Trophoblast cell (in vitro differentiated cells and primary cell): ENCODE measurements around the gene DLX1.
"Not testable (repeated sequence)": the region's sequence is repeated elsewhere in the genome, so short reads cannot be mapped to it uniquely, and the experiment has no call there.

Experiments used
- DNase-seq, 2 donors: peaks; one replicate each; pipeline ENCODE4 v3.0.0-alpha.2; 2016
- H2AFZ ChIP-seq: 2 replicates; pipeline ENCODE4 v1.6.1; 2013; ENCODE audit warnings: low read length, moderate library complexity, mild to moderate bottlenecking; ENCODE audit not compliant: insufficient read depth, poor library complexity
- H2AK5ac ChIP-seq: 2 replicates; pipeline ENCODE4 v1.6.1; 2013; ENCODE audit warnings: mild to moderate bottlenecking, low read length
- H2BK120ac ChIP-seq: 2 replicates; pipeline ENCODE4 v1.6.1; 2013; ENCODE audit warnings: low read length, mild to moderate bottlenecking, moderate library complexity; ENCODE audit not compliant: insufficient read depth, poor library complexity
- H2BK12ac ChIP-seq: 2 replicates; pipeline ENCODE4 v1.6.1; 2013; ENCODE audit warnings: mild to moderate bottlenecking, low read length, moderate library complexity
- H2BK5ac ChIP-seq: 2 replicates; pipeline ENCODE4 v1.6.1; 2013; ENCODE audit warnings: low read length, low read depth, moderate library complexity, mild to moderate bottlenecking; ENCODE audit not compliant: poor library complexity
- H3K14ac ChIP-seq: 2 replicates; pipeline ENCODE4 v1.6.1; 2013; ENCODE audit warnings: mild to moderate bottlenecking, low read length
- H3K18ac ChIP-seq: 2 replicates; pipeline ENCODE4 v1.6.1; 2013; ENCODE audit warnings: mild to moderate bottlenecking, low read length
- H3K23ac ChIP-seq: 2 replicates; pipeline ENCODE4 v1.6.1; 2013; ENCODE audit warnings: low read length
- H3K27ac ChIP-seq: 2 replicates; pipeline ENCODE4 v1.5.1; 2013; ENCODE audit warnings: low read depth, mild to moderate bottlenecking, inconsistent platforms, low read length, moderate library complexity
- H3K27me3 ChIP-seq: 2 replicates; pipeline ENCODE4 v1.6.1; 2013; ENCODE audit warnings: inconsistent platforms, mild to moderate bottlenecking, low read length, moderate library complexity; ENCODE audit not compliant: insufficient read depth
- H3K36me3 ChIP-seq, 2 experiments: 1 replicate in 1 of 2; 2 replicates in 1 of 2; pipeline ENCODE4 v1.6.1; 2013; ENCODE audit warnings: low read length in 2 of 2, mild to moderate bottlenecking in 2 of 2, moderate library complexity in 1 of 2; ENCODE audit not compliant: insufficient read depth in 2 of 2, control insufficient read depth in 1 of 2
- H3K4ac ChIP-seq: 2 replicates; pipeline ENCODE4 v1.6.1; 2013; ENCODE audit warnings: low read depth, mild to moderate bottlenecking, low read length, moderate library complexity
- H3K4me1 ChIP-seq, 2 experiments: 1 replicate in 1 of 2; 2 replicates in 1 of 2; pipeline ENCODE4 v1.6.1; 2013; ENCODE audit warnings: low read length in 2 of 2, mild to moderate bottlenecking in 2 of 2, moderate library complexity in 1 of 2; ENCODE audit not compliant: insufficient read depth in 2 of 2, control insufficient read depth in 1 of 2
- H3K4me2 ChIP-seq: 2 replicates; pipeline ENCODE4 v1.6.1; 2013; ENCODE audit warnings: inconsistent platforms, mild to moderate bottlenecking, low read length, moderate library complexity
- H3K4me3 ChIP-seq: 2 replicates; pipeline ENCODE4 v1.5.1; 2013; ENCODE audit warnings: mild to moderate bottlenecking, low read depth, low read length, inconsistent platforms
- H3K79me1 ChIP-seq: one replicate; pipeline ENCODE4 v1.6.1; 2013; ENCODE audit warnings: low read length
- H3K79me2 ChIP-seq: 2 replicates; pipeline ENCODE4 v1.6.1; 2013; ENCODE audit warnings: low read length, mild to moderate bottlenecking; ENCODE audit not compliant: control insufficient read depth, insufficient read depth, poor library complexity
- H3K9ac ChIP-seq: 2 replicates; pipeline ENCODE4 v1.6.1; 2013; ENCODE audit warnings: mild to moderate bottlenecking, low read length
- H3K9me3 ChIP-seq: 2 replicates; pipeline ENCODE4 v1.6.1; 2013; ENCODE audit warnings: low read depth, mild to moderate bottlenecking, control low read depth, inconsistent platforms, low read length; ENCODE audit not compliant: insufficient read depth
- H4K12ac ChIP-seq: 2 replicates; pipeline ENCODE4 v1.6.1; 2013; ENCODE audit warnings: low read depth, mild to moderate bottlenecking, low read length, moderate library complexity
- H4K8ac ChIP-seq: 2 replicates; pipeline ENCODE4 v1.6.1; 2013; ENCODE audit warnings: low read depth, mild to moderate bottlenecking, low read length, moderate library complexity
- H4K91ac ChIP-seq: one replicate; pipeline ENCODE4 v1.6.1; 2013; ENCODE audit warnings: low read depth, mild to moderate bottlenecking, low read length, moderate library complexity
- WGBS: extraction: QIAGEN DNeasy Blood & Tissue Kit; methylation state at CpG from one replicate; pipeline ENCODE4 v1.1.7; 2013; ENCODE audit warnings: missing lambda C conversion rate; ENCODE audit not compliant: insufficient read length, insufficient coverage; ENCODE audit errors: extremely low coverage; 5-methylcytosine and 5-hydroxymethylcytosine counted together

DLX1 gene

GRCh38 chr2:172109988-172110811 is 24.9 kb downstream of the DLX1 start:
- Histone ChIP-seq H4K8ac (peak overlapping the region; percentile 59), H3K27me3 (peaks cover 8% of the 10 kb centered on the region), H2AK5ac (no peak overlapping the region), H4K12ac (peak overlapping the region; percentile 37), H3K27ac (no peak overlapping the region), H4K91ac (no peak overlapping the region), H2BK120ac (no peak overlapping the region), H3K4me3 (no peak overlapping the region), H3K9me3 (no peaks in the 10 kb centered on the region), H3K79me2 (no peaks in the 10 kb centered on the region), H3K79me1 (no peaks in the 10 kb centered on the region), H3K4ac (peak overlapping the region; percentile 20), H3K23ac (no peak overlapping the region), H3K4me1 (peaks cover 9 to 22% of the 10 kb centered on the region in 2 experiments), H3K18ac (no peak overlapping the region), H2AFZ (peak overlapping the region; percentile 42), H3K9ac (no peak overlapping the region), H3K14ac (peak overlapping the region; percentile 13), H3K36me3 (no peaks in the 10 kb centered on the region), H3K4me2 (peak overlapping the region; percentile 7), H2BK12ac (no peak overlapping the region), H2BK5ac (no peak overlapping the region)
- DNase-seq: no peak
- WGBS: no CpG with 5 or more reads among the region's 31 CpGs

GRCh38 chr2:172113617-172114016 is 28.3 kb downstream of the DLX1 start:
- no peak overlapping the region for H3K18ac ChIP-seq
- no peak overlapping the region for H4K12ac ChIP-seq
- H3K23ac ChIP-seq: no peak overlapping the region
- no peak overlapping the region for H2AK5ac ChIP-seq
- no peaks in the 10 kb centered on the region for H3K79me1 ChIP-seq
- no peaks in the 10 kb centered on the region for H3K27me3 ChIP-seq
- WGBS: no CpG with 5 or more reads among the region's 2 CpGs
- no peak overlapping the region for H4K91ac ChIP-seq
- peaks cover 8 to 9% of the 10 kb centered on the region in 2 experiments for H3K4me1 ChIP-seq
- no peak overlapping the region for H3K4me3 ChIP-seq
- DNase-seq: no peak
- no peaks in the 10 kb centered on the region for H3K9me3 ChIP-seq
- no peak overlapping the region for H2BK12ac ChIP-seq
- H3K14ac ChIP-seq: no peak overlapping the region
- no peaks in the 10 kb centered on the region for H3K79me2 ChIP-seq
- no peaks in the 10 kb centered on the region for H3K36me3 ChIP-seq
- H2BK120ac ChIP-seq: no peak overlapping the region
- H3K4me2 ChIP-seq: no peak overlapping the region
- no peak overlapping the region for H3K9ac ChIP-seq
- H4K8ac ChIP-seq: no peak overlapping the region
- no peak overlapping the region for H2AFZ ChIP-seq
- no peak overlapping the region for H2BK5ac ChIP-seq
- no peak overlapping the region for H3K4ac ChIP-seq
- no peak overlapping the region for H3K27ac ChIP-seq

GRCh38 chr2:172114176-172114575 is 28.9 kb downstream of the DLX1 start:
- H2BK120ac ChIP-seq, H3K23ac ChIP-seq, H4K8ac ChIP-seq, H3K4me1 ChIP-seq, H2AFZ ChIP-seq, H3K4me3 ChIP-seq, H3K4ac ChIP-seq, H3K27me3 ChIP-seq, H3K79me2 ChIP-seq, DNase-seq, H2BK12ac ChIP-seq, H3K18ac ChIP-seq, H3K9me3 ChIP-seq, H3K4me2 ChIP-seq, H3K9ac ChIP-seq, H4K91ac ChIP-seq, H3K14ac ChIP-seq, H3K79me1 ChIP-seq, H2BK5ac ChIP-seq, H4K12ac ChIP-seq, H3K27ac ChIP-seq, H2AK5ac ChIP-seq, H3K36me3 ChIP-seq: not testable (repeated sequence)
- WGBS: no CpG with 5 or more reads among the region's 6 CpGs

- no peak for DNase-seq
- H3K9ac ChIP-seq: no peak overlapping the region
- no peak overlapping the region for H2AFZ ChIP-seq
- no peaks in the 10 kb centered on the region for H3K79me1 ChIP-seq
- H3K79me2 ChIP-seq: no peaks in the 10 kb centered on the region
- H2BK120ac ChIP-seq: no peak overlapping the region
- H4K8ac ChIP-seq: no peak overlapping the region
- no peaks in the 10 kb centered on the region for H3K36me3 ChIP-seq
- no peak overlapping the region for H2AK5ac ChIP-seq
- no peak overlapping the region for H4K12ac ChIP-seq
- no peak overlapping the region for H3K14ac ChIP-seq
- no CpG with 5 or more reads among the region's 3 CpGs for WGBS
- no peaks in the 10 kb centered on the region for H3K9me3 ChIP-seq
- no peak overlapping the region for H3K23ac ChIP-seq
- no peak overlapping the region for H2BK12ac ChIP-seq
- H2BK5ac ChIP-seq: no peak overlapping the region
- no peak overlapping the region for H3K4me3 ChIP-seq
- H3K27ac ChIP-seq: no peak overlapping the region
- peaks cover 6 to 7% of the 10 kb centered on the region in 2 experiments for H3K4me1 ChIP-seq
- no peak overlapping the region for H3K4ac ChIP-seq
- H3K27me3 ChIP-seq: no peaks in the 10 kb centered on the region
- no peak overlapping the region for H3K18ac ChIP-seq
- H3K4me2 ChIP-seq: no peak overlapping the region
- H4K91ac ChIP-seq: no peak overlapping the region
Measured at GRCh38 chr2:172114579-172114978, 29.3 kb downstream of the DLX1 start.
